Suppressor macrophage treated with lipopolysaccharide for 4 hours (primary cell): ENCODE results near the gene CD68.
"Not testable (repeated sequence)": the region's sequence is repeated elsewhere in the genome, so short reads cannot be mapped to it uniquely, and the experiment has no call there.

Experiments used
- DNase-seq: peaks from one replicate; pipeline ENCODE4 v3.0.0-alpha.2; 2020

The CD68 gene

DNA sequence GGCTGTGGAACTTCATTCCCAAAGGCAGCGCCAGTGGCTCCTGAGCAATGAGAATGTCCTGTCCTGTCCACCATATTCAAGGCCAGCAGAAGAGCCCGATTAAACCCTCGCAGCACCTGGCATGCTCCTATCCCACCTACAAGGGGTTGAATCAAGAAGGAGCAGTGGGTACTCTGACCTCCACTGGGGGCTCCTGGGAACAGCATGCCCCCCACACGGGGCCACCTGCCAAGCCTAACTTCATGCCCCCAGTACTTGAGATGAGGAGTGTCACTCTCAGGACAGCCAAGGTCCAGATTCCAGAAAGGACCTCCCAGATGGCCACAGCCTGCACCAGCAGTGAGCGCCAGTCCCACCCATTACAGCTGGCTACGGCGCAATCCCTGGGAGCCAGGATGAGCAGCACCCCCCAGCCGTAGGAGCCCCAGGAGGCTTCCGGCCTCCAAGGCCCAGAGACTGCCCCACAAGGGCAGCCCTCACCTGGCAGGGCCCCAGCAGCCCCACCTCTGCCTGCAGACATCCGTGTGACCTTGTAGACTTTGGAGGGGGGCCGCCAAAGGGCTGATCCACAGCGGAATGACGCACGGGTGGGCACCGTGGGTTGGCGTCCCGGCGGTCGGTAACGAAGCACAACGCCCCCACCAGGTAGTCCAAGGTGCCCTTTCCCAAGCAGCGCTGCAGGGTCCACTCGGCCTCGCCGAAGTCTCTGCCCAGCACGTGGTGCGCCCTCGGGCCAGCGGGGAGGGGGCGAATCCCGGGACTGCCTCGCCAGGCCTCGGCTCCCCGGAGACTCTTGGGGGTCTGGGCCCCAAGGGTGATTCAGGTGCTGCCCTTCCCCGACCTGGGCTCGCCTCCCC lies 3.2 kb downstream of the CD68 start:
- DNase-seq, result no peak

DNA sequence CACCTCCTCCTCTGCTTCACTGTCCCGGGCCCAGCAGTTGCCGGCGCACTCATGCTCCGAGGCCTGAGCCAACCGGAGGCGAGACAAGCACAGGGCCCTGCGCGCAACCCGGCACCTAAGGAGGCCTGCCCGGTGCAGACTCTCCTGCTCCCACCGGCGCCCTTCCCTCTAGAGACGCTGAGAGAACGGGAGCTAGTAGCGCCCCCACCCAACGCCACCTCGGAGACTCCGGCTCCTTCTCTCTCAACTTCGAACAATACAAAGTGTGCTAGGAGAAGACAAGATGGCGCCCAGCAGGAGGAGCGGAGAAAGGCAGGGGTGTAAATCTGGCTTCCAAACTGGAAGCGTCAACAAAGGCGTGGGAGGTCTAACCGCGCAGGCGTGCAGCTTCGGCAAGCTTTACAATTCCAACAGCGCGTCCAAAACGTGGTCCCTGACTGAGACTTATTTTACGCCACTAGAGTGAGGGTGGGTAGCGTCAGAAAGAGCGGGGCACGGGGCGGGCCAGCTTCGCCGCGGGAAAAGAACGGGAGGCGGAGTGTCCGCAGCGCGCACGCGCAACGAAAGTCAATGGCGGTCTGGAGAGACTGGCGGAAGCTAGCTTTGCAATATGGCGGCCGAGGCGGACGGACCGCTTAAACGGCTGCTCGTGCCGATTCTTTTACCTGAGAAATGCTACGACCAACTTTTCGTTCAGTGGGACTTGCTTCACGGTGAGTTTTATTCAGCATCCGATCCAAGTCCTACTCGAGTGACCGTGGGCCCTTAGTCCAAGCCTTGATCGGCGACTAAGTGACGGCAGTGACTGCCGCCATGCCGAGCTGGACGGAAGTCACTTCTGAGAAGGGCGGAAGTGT lies 4.0 kb downstream of the CD68 start, which contains the start of gene MPDU1:
Gene MPDU1 (plus strand): TSS at position 600 of the 857 bp plus-strand sequence. CDS start 11 bp downstream, at position 611.
- peak; percentile 99 for DNase-seq

DNA sequence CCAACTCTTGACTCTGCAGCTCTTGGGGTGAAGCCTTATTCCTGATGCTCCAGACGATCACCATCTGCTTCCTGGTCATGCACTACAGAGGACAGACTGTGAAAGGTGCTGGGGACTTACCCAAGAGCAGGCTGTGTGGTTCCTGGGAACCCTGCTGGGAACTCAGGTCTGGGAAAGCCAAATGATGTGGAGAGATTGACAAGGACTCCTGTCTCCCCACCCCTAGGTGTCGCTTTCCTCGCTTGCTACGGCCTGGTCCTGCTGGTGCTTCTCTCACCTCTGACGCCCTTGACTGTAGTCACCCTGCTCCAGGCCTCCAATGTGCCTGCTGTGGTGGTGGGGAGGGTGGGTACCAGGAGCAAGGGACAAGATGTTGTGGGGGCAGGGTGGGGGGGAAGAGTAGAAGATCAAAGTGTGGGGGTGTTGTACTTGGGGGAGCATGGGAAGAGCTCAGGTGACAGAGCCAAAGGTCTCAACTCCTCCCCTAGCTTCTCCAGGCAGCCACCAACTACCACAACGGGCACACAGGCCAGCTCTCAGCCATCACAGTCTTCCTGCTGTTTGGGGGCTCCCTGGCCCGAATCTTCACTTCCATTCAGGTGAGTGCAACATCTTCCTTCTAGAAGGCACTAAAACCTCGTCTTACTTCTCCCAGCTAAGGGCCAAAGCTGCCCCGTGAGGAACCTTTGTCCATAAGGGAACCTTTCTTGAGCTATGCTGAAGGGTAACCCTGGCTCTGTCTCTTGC lies 7.4 kb downstream of the CD68 start:
- no peak for DNase-seq

DNA sequence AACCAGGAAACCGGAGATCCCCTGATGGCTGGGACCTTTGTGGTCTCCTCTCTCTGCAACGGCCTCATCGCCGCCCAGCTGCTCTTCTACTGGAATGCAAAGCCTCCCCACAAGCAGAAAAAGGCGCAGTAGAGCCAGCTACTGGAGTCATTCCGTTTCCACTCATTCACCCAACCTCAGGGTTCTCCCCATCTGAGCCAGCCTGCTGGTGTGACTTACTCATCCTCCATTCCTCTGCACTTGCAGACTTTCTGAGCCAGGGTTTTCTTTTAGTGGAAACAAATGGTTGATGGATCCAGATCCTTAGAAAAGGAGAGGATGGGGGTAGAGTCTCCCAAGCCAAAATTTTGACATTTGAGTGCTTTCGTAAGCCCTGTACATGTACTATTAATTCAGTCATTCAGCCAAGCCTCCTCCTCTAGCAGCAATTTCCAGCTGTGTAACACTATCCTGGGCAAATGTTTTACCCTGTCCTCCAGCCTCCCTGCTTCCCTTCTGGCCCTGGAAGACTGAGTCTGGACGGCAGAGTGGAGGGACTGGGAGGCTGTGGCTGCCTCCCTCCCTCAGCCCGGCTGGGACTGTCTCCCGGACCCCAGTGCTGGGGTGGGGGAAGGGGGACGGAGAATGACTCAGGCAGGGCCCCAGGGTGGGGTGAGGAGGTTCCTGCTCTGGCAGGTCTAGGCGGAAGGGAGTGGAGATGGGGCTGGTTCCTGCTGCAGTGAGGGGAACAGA lies 8.1 kb downstream of the CD68 start:
- DNase-seq, result no peak

DNA sequence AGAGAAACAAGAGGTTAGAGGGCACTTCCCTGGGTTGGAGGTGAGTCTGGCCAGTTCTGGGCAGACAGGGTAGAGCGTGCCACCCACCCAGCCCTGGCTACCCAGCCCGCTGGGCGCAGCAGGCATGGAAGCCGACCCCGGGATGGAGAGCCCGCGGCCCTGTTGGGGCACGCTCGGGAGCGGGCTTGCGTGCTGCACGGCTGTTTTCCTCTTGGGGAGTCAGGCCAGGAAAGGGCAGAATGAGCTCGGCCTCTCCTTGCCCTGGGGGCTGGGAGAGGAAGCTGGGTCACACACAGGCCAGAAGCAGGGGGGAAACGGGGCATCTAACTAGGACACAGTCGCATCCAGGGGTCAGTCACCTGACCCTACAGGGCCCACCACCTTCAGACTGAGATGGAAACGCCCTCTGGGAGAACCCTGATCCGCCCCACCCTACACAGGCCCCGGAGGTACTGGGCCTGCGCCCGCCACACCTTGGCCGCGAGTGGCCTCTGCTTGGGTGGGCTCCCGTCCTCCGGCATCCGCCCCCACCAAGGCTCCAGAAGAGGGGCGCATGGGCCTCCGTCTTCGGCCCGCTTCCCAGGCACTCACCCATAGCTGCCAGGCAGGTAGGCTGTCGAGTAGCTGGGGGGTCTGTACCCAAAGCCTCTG lies 9.2 kb downstream of the CD68 start:
- no peak for DNase-seq

DNA sequence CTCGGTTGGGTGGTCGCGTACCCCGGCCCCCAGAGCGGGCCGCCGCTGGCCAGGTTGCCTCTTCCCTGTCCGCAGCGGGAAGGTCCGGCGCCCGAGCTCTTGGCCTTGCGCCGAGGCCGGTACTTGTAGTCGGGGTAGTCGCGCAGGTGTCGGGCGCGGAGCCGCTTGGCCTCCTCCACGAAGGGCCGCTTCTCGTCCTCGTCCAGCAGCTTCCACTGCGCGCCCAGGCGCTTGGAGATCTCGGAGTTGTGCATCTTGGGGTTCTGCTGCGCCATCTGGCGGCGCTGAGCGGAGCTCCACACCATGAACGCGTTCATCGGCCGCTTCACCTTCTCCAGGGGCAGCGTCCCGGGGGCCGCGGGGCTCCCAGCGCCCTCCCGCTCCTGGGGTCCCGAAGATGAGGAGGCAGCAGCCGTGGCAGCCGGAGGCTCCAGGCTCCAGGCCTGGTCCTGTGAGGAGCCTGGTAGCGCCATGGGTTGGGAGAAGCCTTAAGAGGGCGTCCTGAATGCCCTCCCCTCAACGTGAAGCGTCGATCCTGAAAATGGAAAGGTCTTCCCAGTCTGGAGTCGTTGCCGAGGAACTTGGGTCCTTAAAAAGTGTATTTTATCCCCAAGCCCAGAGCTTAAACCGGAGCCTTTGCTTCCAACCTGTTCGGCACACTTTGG lies 9.9 kb downstream of the CD68 start:
- peak; percentile 89 for DNase-seq

DNA sequence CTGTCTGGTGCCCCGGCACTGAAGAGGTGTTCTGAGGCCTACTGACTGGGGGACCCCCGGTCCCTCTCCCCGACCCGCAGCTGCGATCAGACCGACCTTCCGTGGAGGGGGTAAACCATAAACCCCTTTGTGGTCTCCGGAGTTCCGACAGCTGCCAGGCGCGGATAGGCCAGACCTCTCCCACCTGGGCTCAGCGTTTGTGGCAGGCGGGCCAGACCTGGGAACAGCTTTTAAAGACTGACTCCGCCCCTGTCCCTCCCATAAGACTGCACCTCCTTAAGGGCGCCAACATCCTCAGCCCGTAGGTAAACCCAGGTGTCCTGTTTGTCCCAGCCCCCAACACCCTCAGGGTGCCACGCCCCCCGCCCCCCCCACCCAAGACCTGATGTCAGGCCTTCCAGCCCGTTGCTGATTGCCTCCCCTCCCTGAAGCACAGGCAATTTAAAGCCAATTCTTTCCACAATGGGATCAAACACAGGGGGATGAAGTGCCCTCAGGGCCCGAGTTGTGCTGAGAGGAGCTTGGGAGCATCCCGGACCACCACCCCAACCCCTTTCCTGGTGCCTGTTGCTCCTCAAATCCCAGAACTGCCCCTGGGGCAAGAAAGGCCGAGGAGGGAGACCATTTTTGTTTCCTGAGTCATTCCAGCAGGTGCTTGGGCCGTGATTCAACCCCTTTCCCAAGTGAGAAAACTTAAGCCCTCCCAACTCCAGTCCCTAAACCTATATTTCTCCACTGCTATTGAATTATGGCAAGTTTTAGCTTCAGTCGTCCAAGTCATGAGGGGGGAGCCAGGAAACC lies 10.7 kb downstream of the CD68 start, which contains the start of gene SOX15:
Gene SOX15 (minus strand): TSS at position 204 of the 801 bp plus-strand sequence. CDS start 418 bp downstream, outside the sequence.
- no peak for DNase-seq

DNA sequence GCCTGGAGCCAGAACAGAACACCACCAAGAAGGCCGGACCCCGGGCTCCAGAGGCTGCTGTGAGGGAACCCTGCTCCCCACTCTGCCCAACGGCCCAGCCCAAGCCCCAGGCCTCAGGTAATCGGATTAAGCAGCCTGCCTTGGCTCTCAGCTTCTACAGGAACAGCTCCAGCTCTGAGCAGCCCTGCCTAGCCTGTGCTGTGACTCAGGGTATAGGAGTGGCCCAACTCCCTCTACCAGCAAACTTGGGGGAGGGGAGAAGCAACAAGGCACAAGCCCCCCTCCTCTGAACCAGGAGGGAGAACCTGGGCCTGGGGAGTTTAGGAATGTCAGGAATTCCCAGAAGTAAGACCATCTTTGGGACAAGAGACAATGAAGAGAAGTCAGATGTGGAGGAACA lies 11.3 kb downstream of the CD68 start:
- no peak for DNase-seq

DNA sequence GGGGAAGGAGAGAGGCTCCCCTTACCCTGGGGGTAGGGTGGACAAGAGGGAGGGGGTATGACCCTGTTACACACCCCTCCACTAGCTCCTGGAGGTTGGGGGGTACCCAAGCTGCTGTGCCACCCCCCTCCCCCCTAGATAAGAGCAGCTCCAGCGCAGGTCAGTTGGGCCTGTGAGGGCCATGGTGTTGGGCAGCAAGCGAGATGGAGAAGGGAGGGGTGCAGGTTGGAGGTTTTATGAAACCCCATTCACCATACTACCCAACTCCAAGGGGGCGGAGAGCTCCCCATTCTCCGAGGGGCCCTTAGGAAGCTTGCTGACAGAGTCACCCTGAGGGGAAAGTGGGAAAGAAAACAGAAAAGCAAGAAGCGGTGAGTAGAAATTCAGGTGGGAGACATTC lies 12.2 kb downstream of the CD68 start:
- no peak for DNase-seq

DNA sequence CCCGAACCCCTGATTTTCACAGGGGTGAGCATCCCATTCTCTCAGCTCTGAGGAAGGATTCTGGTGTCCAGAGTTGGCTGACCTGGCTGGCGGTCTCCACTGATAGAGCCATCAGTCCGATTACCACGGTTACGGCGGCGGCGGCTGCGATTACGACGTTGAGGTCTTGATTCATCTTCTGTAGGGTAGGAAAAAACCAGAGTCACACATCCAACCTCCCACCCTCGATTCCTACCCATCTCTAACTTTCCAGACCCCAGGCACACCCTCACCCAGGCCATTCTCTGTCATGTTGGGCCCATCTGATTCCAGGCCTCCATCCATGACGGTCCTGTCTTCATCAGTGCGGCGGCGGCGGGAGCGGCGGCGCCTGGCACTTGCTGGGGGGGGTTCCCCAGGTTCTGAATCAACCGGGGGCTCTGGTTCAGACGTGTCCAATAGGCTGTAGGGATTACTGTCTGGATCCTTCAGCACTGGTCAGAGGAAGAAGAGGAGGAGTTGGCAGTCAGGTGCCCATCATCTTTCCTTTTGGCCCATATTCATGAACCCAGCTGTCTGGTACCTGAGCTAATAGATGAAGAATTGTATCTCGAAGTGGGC lies 13.1 kb downstream of the CD68 start:
- no peak for DNase-seq

DNA sequence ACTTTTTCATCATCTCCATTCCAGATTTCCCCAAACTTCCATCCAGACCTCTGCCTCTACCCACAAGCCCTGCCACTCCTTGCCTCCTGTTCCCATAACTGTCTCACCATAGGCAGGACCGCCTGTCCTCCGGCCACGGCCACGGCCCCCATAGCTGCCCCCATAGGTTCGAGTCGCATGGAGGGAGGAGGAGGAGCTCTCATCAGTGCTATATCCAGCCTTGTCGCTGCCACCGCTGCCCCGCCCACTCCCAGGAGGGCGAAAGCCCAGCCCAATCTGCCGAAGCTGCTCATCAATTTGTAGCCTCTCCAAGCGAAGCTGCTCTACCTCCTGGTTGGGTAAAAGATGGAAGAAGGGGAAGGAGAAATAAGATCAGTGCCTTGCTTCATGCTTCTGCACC lies 13.9 kb downstream of the CD68 start:
- no peak for DNase-seq

DNA sequence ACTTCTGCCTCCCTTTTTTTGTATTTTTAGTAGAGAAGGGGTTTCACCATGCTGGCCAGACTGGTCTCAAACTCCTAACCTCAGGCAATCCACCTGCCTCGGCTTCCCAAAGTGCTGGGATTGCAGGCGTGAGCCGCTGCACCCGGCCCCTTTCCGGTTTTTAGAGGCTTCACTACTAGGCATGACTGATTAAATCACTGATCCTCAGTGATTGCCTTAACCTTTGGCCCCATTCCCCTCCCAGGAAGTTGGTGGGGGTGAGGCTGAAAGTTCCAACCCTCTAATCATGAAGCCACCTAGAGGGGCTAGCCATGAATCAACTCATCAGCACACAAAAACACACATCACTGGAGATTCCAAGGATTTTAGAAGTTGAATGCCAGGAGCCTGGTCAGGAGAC lies 18.1 kb downstream of the CD68 start:
- DNase-seq, result not testable (repeated sequence)

DNA sequence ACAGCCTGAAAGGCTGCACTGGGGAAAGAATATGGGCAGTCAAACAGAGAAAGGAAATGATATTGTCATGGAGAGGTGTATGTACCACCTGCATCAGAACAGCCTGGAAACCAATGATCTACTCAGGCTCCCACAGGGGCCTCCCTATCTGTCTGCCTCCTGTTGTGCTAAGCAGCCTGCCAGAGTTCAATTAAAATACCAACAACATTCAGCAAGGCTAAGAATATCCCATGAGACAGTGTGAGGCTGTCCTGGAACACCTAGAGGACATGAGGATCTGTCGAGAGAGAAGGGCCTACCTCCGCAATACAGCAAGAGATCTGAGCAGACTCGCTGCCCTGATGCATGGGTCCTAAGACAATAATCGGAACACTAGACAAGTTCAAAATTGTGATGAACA lies 26.8 kb downstream of the CD68 start:
- DNase-seq, result no peak

DNA sequence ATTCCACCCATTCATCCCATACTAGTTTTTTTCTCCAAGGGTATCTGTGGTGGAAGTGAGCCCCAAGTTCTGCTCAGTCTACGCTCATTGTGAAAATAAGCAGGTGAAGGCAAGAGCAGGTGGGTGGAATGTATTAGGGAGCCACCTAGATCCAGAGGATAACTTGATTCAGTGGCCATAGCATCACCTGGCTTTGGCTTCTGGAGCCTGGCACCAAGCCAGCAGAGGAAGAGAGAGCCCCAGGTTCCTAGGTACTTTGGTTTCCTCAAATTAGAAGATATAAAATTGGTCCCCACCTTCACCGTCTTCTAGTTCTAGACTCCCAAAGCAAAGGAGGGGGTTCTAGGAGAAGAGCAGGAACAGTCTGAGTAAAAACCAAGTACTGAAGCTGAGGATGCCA lies 31.2 kb downstream of the CD68 start:
- no peak for DNase-seq

DNA sequence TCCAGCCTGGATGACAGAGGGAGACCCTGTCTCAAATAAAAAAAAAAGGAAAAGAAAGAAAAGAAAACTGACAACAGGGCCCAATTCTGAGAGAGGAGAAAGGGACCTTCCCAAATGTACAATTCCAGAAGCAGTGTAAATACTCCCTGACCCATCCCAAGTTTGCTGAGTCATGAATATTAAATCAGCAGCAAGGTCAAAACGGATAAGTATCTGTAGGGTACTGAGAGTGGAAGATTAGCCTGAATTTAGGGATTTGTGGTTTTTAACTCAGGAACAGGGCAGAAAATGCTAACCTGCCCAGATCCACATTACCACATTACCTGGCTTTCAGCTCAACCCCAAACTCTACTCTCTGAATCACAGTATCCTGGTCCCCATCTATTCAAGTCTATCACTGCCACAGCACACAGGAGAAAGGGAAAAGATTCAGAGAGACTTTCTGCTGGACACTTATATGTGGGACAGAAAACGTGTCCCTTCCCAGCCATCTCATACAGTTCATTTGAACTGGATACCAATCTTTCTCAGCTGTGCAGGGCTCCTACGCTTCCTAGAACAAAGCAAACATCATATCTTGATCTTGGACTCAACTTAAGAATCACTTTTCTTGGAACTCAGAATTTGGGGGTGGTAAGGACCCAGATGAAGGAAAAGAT lies 32.3 kb downstream of the CD68 start:
- DNase-seq, result no peak

DNA sequence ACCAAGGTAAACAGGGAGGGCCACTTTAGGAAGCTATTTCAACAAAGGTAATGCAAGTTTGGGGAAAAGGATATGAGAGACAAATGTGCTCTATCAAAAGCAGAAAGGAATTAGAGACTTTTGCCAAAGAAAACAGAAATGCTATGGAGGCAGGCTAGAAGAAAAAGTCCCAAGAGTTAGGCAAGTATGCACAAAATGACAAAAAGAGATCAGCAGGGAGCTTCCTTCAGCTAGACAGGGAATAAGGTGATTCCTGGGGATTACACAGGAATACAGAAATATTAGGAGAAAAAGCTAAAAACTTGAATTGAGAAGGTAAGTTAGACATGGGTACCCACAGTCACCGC lies 32.8 kb downstream of the CD68 start:
- DNase-seq, result no peak

DNA sequence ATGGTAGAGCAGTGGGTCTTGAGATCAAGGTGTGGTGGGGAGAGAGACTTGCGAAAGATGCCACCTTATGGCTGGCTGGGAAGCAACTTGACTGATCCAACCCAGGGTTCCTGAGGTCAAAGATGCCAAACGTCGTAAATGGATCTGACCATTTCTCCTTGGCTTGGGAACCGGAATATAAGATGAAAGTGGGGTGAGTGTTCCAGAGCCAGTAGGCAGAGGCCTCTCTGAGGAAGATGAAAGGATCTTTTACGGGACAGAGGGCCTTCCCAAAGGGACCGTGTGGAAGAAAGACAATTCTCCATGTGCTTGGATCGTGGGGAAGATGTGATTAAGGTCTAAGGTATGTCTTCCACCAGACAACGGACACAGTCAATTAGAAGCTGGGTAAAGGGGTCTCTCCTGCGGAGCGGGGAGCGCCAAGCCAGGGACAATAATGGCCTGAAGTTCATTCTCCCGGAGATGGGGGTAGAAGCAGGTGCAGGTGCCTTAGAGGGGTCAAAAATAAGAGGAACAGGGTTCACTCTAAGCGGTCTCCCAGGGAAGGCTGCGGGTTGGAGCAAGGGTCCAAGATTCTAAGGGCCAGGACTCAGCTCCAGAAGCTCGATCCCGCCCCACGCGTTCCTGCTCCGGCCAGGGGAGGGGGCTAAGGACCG lies 34.5 kb downstream of the CD68 start:
- no peak for DNase-seq

DNA sequence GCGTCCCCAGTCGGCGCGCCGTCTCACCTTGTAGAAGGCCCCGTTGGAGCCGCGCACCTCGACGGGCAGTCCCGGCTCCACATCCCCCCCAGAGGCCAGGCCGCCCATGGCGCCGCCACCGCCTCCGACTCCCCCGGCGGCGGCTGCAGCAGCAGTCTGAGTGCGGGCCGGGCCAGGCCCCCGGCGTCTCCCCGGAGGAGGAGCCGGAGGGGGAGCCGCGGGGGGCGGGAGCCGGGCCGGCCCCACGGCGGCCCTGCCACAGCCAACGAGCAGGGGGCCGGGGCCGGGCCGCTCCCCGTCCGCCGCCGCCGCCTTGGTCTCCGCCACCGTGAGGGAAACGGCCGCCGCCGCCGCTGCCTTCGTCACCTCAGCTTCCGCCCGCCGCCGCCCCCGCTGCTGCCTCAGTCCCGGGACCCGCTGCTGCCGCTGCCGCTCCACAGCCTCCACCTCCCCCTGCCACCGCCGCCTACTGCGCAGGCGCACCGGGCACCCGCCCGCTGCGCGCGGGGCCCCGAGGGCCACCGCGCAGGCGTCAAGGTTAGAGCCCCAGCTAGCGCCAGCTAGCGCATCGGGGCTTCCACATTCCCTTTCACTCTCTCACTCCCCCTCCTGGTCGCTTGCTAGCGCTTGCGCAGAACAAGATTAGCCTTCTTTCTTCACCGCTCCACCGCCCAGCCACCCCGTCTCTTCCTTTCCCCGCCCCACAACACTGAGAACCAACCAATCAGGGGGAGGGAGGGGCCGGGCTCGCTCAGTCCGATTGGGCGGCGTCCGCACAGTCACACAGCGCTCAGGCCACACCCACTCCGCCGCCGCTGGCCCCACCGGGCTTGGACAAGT lies 35.2 kb downstream of the CD68 start, which contains the start of gene FXR2:
Gene FXR2 (minus strand): TSS at position 473 of the 840 bp plus-strand sequence. CDS start 365 bp downstream, at position 108.
- peak; percentile 100 for DNase-seq
